Fibroblast of skin of right quadriceps (primary cell): ENCODE results near the gene PEPD.

Experiments used
- DNase-seq: peaks from one replicate; pipeline ENCODE4 v3.0.0-alpha.2; 2013

The PEPD gene

DNA sequence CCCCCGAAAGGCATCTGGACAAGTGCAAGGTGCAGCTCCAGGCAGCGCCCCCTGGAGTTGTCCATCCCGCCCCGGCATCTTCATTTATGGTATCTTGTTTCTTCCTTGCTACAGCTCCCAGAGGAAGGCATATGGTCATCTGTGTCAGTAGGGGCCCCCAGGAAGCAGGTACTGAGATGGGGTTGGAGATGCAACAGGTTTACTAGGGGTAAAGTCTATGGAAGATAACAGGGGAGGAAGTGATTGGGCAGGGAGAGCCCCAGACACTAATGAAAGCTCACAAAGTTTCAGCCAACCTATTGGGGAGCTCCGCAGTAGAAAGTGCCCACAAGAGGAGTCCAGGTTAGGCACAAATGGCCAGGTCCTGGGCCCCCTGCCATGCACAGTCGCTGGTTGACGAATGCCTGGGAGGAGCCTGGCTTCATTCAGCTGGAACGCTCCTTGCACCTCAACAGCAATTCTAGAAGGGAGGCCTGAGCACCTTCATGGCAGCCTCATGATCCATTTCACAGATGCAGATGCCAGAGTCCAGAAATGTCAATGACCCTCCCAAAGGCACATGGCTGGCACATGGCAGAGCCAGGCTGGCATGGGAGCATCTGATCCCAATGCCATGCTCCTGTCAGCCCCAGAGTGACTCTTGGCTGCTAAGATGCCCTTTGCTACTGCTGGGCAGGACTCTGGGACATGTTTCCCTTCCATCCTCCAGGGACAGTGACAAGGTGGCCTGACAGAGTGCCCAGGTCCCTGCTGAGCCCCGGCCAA lies 23.8 kb upstream of the PEPD start:
- no peak for DNase-seq

DNA sequence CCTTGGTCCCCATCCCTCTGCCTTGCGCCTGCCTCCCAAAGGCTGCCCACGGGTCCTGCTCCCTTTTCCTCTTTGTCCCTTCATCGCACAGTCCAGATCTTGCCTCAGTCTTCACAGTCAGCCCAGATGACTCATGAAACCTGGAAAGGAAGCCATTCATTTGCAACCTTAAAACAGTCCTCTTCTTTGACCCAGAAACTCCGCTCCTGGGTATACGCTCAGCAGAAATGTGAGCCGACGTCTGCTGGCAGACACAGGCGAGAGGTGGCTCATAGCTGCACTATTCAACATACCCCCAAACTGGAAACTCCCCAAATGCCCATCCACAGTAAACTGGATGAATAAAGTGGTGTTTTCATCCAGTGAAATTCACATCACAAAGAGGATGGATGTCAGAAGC lies 13.6 kb upstream of the PEPD start:
- no peak for DNase-seq

DNA sequence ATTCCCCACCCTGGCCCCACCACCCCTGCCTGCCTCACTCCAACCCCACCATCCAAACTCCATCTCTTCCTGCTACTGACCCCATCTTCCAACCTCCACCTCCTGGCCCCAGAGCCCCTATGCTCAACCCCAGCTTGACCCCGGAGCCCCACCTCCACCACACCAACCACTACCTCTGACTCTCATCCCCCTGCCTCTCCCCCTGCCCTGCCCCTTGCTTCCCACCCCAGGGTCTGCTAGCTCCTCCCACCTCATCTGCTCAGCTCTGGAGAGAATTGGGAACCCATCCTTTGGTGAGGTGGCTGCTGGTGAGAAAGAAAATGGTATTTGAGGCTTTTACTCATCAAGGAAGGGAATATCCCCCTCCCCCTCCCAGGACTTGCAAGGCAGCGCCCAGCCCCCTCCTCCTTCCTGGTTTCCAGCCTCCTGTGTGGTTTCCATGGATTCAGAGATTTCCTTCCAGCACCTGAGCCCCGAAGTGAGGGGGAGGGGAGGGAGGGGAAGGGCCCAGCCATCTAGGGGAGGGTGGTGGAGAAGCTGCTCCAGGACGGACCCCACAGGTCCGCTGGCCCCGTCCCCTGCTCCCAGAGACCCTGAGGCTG lies 11.4 kb upstream of the PEPD start:
- no peak for DNase-seq

DNA sequence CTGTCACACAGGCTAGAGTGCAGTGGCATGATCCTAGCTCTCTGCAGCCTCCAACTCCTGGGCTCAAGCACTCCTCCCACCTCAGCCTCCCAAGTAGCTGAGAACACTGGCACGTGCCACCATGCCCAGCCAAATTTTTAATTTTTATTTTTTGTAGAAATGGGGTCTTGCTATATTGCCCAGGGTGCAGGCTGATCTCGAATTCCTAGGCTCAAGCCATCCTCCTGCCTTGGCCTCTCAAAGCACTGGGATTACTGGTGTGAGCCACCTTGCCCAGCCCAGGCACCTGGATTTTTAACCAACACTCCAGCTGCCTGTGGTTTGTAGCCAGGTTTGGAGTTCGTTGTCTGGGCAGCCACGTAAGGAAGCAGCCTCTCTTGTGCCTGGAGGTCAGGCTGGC lies 9.3 kb upstream of the PEPD start:
- DNase-seq: no peak

DNA sequence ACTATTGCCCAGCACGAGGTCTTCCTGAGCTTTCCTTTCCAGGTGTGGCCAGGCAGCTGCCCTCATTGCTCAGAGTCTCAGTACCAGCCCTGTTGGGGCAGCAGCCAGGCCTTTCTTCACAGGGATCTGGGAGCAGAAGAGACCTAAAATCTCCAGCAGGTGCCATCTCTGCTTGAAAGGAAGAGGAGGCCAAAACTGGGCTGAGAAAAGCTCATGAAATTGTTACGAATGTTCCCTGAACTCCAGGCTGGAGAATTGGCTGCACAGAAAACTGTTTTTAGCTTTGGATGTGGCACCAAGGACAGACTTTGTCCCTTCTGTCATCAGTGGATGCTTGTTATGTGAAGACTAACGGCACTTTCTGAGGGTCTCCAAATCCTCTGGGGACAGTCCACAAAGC lies 8.7 kb upstream of the PEPD start:
- no peak for DNase-seq

DNA sequence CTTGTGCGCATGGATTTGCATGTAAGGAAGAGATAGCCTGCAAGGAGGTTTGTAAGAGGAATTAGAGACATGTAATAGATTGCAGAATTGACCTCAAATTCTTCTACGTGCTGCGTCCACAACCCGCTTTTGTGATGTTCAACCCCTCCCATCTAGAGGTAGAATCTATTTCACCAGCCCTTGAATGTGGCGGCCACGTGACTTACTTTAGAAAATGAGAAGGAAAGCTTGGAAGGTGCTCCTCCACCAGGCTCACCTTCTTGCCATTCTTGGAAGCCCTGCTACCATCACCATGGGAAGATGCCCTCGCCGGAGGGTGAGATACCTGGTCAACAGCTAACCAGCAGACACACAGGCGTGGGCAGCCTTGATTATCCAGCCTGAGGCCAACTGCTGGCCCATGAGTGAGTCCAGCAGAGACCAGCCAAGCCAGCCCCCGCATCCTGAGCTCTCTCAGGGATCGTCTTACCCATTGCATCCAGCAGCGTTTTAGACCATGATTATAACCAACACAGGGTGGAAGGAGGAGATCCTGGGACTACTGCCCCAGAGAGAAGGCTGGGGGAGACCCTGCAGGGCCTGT lies 7.6 kb upstream of the PEPD start:
- DNase-seq: no peak

DNA sequence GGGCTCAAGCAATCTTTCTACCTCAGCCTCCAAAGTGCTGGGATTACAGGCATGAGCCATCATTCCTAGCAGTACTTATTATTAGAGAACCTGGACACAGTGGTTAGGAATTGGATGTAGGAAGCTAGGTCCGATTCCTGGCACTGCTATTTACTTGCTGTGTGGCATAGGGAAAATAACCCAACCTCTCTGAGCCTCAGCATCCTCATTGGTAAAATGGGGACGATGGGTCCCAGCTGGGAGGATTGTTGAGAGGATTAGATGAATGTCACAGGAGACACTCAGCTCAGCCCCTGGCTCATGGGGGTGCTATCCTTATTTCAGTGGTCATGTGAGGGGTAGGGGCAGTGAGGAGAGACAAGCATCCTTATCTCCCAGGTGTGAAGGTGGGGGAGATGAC lies 6.8 kb upstream of the PEPD start:
- no peak for DNase-seq

DNA sequence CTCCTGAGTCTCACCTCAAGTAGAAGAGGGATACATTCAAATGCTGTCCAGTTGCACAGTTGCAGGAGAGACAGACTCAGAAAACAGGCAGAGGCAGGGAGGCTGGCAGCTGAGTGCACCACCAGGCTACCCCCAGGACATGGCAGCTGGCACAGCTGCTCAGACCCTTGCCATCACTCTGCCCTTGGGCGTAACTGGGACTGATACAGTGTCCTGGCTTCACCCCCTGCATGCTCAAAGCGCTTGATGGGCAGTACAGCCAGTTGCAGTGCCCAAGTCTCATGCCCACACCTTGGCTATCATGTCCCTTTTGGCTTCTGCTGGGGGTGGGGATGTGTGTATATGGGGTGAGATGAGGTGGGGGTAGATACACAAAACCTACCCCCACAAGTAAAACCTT lies 5.5 kb upstream of the PEPD start:
- no peak for DNase-seq

DNA sequence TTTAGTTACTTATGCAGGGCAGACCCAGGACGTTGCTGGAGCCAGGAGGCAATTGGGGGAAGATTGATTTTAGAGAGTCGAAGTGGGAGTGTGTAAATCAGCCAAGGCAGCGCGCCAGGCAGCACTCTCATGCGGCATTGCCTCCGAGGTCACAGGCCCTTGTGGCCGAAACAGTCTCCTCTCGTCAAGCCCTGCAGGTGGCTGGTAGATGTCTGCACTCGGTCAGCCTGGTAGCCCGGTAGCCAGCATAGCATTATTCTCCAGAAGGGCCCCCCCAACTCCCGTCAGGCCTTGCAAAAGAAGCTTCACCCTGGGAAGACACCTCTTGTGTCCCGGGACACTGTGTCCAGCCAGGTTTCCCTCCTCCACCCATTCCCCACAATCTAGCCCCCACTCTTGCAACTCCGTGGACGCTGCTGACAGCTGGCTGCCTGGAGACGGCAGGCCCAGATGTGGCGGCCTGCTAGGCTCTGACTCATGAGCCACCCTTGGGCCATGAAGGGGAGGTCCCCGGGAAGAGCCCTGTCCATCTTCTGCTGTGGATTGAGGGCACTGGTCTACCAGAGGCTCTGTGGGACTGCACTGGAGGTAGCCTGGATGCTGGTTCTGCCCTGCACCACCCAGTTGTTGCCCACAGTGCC lies 2.6 kb upstream of the PEPD start:
- no peak for DNase-seq

DNA sequence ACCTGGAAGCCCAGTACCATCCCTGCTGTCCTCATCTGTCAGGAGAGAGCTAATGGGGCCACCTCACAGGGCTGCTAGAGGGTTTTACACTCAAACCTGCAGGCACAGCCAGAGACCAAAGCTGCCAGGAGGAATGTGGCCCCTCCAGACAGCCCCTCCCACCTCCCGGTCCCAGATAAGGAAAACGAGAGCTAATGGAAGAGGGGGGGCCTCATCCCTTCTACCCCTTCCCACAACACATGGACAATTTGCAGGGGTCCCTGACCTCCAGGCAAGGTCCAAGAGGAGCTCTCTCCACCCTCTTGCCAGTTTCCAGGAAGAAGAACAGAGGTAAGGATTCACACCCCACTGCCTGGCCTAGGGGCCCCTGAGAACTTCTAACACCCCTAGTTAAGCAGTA lies 1.6 kb upstream of the PEPD start:
- DNase-seq: no peak

DNA sequence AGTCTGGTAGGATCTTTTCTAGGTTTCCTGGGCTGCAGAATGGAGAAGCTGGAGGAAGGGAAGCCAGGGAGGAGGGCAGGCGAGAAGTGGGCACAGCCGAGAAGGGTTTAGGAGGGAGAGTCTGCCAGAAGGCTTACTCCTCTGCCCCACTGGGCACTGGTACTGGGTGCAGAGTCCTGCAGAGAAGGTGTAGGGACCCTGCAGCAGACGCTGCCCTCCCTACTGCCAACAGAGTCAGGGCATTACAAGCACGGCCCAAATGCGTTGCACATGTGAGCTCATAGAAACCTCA lies 726 bp upstream of the PEPD start:
- DNase-seq: no peak

DNA sequence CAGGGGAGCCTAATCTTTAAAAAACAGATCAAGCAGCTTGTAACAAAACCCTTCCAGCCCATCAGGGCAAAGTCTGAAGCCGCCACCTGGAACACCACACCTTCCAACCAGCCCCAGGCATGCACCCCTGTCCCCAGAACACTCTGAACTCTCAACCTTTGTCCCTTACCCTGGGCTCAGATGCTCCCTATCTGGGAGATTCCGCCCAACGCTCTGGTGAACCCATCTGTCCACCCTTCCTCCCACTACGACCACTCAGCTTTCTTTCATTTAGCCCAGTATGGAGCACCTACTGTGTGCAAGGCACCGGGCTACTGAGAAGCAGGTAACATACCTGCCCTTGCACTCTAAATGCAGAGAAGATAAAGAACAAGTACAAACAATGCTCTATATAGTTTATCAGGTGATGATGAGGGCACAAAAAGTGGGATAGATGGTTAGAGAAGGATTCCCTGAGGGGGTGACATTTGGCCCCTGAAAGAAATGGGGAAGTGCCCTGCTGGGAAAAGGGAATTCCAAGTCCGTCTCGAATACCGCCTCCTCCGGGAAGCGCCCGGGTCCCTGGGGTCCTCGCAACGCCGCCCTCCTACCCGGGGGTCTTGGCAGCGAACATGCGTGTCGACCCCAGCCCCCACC lies 629 bp downstream of the PEPD start:
- DNase-seq: no peak

DNA sequence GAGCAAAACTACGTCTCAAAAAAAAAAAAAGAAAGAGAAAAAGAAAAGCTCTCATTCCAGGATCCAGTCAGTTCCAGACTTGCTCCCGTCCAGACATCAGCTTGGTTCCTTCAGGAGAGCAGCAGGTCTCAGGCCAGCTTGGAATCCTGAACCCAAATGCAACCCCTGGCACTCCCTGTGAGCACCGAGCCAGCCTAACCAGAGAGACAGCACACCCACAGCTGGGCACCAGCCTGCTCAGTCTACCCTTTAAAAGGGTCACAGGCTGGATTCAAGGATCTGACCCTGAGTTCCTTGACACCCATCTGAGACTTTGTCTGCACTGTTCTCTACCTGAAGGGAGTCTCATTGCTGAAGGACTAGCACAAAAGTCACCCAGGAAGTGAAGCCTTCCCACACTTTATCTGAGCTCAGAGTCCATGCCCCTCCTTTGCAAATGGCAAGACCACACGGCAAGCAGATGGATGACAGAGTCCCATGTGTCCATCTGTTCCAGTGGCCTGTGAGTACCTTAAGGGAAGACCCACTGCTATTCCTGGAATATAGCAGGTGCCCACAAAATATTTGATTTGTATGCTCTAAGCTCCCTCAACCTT lies 1.4 kb downstream of the PEPD start:
- DNase-seq: no peak

DNA sequence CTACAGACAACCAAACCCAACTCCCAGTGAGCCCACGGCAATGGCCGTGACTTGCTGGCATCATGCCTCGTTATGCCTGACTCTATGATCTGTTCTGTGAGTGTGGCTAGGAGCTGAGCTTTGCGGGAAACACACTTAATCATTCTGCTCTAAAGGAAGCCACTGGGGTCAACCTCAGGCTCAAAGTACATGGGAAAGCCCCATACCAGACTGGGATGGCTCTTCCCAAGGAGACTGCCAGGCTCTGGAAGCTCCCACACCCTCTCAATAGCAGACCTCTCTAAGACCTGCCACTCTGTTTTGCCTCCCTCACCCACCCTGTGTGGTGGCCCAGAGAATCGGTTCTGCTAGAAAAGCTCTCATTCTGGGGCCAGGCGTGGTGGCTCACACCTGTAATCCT lies 2.2 kb downstream of the PEPD start:
- DNase-seq: no peak

DNA sequence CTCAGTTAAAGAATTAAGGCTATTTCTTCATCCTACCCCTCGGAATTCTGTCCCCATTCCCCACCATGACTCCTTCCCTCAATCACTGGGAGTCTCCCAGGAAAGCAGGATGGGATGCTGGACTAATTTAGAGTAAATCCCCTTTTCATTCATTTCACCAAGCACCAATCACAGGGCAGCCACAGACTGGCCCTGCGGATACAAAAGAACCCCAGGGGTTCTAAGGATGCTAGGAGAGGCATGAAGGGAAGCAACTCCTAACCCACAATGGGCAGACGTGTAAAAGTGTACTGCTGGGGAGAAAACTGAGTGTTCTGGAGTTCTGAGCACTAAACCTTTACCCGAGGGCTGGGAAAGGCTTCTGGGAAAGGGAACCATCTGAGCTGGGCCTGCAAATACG lies 3.0 kb downstream of the PEPD start:
- no peak for DNase-seq

DNA sequence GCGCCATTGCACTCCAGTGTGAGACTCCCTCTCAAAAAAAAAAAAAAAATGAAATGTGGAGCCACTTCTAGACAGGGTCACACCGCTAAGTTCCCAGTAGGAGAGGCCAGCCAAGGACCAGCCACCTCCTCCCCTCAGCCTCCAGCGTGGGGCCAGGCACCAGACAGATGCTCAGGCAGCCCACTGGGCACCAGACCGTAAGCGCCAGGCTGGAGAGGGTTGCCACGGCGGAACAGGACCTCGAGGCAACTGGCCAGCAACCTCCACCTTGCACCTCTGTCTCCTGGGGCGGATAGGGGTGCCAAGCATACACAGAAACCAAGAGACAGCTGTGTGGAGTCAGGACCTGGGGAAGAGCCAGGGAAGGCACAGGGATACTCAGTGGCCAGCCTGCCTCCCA lies 3.7 kb downstream of the PEPD start:
- DNase-seq: no peak

DNA sequence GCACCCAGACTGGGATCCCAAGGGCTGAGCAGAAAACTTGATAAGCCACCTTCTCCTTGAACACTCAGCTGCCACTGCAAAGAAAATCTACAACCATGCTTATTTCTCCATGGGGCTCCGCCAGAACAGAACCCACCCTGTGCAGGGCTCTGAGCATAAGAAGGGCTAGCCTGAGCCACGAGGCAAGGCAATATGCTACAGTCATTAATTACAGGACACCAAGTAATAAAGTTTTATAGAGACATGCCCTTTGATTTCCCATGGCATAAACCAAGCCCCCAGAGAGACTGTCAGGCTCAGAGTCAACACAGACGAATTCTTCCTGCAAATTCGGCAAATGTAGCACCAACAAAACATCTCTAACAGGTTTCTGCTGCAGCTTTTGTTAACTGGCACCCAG lies 5.7 kb downstream of the PEPD start:
- no peak for DNase-seq

DNA sequence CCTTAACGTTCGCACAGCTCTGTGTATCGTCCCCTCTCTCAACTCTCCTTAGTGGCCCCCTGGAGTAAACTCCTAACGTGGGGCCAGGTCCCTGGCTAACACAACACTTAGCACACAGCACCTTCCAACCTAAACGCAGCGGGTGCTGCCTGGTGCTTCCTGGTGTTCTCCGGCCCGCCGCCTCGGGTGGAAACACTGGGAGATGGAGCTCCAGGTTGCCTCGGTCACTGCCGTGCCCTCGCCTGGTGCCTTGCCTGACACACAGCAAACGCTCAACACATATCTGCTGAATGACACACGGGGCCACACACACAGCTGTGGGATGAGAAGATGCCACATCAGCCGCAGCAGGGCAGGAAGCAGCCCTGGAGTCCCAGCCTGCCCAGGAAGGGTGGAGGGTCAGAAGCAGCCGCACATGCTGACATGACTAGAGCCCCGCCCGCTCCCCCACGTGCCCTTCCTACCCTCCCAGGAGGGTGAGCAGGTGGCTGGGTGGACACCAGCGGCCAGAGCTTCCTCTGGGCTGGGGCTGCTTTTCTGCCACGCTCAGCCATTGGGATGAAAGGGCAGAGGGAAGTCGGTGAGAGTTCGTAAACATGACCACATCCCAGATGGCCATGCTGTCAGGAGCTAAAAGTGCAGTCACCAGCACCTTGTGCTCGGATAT lies 6.6 kb downstream of the PEPD start:
- peak; percentile 27 for DNase-seq

DNA sequence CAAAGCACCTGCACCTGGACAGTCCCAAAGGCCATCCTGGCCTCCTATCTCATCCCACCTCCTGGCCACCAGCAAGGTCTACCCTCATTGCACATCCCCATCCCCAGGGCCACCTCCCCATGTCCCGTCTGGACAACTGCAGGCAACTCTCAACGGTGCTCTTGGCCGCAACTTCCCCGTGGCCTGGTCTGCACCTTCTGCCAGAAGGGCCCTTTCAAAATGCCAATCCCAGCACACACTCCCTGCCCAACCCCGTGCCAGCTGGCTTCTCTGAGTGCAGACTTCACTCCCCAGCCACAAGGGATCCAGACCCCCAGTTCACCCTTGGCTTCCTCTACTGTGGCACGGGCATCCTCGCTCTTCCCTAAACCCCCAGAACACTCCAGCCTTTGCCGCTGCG lies 8.2 kb downstream of the PEPD start:
- no peak for DNase-seq

DNA sequence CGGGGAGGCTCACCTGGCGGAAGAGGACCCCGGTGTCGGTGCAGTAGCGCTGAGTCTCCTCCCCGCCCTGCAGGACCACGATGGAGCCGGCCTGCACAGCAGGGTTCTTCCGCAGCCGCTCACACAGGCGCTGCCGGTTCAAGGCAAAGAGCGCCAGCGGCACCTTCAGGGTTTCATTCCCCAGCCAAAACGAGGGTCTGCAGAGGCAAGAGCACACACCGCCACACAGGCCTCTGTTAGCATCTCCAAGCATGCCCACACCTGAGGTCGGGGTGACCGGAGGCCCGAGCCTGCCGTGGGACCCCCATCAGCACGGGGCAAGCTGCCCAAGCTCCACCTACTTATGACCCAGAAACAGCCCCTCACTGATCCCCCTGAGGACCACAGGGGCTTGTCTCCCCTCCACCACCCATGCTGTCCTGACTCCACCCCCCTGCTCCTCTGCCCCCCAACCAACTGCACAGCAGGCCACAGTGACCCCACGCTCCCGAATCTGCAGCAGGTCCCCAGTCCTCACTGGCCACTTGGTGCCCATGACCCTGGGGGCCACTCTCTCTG lies 8.9 kb downstream of the PEPD start:
- DNase-seq: no peak

DNA sequence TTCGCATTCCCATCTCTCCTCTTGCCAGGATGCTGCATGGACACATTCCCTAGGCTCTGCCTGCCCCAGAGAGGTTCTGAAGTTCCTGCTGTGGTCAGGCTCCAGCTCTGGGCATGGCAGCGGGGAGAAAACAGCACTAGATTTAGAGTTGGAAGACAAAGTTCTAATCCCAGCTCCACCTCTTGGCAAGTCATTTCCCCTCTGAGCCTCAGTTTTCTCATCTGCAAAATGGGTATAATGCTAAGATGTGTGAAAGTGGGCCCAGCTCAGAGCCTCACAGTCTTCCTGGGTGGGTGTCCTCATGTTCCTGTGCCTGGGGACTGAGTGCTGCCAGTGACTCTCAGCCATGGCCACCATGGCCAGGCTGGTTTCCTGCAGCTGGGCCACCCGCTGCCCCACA lies 9.6 kb downstream of the PEPD start:
- DNase-seq: no peak

DNA sequence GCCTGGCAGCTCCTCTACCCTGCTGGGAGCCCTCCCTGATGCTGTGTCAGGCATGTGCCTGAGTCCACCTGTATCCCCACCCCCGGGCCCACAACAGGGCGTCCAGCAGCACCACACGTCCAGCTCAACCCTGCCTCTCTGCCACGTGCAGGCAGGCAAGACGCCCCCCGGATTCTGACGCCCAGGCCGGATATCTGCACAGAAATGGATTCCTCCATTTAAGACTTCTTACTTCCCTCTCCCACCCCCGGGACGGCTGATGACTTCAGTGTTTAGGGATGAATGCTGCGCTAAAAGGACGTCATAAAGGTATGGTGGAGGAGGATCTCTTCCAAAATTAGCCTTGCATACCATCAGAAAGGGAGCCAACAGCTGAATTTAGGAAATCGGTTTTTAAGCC lies 10.2 kb downstream of the PEPD start:
- DNase-seq: no peak
